ENCODE measurements around the gene PCNX1. TPM values are rescaled to one million over a fixed set of nuclear protein-coding genes. Genes with fewer than 3 reads are reported as not detected.
"Not testable (repeated sequence)": the region's sequence is repeated elsewhere in the genome, so short reads cannot be mapped to it uniquely, and the experiment has no call there.

The PCNX1 gene
- total RNA-seq, 1 donor from 2014 or later: 62.5 TPM

DNA sequence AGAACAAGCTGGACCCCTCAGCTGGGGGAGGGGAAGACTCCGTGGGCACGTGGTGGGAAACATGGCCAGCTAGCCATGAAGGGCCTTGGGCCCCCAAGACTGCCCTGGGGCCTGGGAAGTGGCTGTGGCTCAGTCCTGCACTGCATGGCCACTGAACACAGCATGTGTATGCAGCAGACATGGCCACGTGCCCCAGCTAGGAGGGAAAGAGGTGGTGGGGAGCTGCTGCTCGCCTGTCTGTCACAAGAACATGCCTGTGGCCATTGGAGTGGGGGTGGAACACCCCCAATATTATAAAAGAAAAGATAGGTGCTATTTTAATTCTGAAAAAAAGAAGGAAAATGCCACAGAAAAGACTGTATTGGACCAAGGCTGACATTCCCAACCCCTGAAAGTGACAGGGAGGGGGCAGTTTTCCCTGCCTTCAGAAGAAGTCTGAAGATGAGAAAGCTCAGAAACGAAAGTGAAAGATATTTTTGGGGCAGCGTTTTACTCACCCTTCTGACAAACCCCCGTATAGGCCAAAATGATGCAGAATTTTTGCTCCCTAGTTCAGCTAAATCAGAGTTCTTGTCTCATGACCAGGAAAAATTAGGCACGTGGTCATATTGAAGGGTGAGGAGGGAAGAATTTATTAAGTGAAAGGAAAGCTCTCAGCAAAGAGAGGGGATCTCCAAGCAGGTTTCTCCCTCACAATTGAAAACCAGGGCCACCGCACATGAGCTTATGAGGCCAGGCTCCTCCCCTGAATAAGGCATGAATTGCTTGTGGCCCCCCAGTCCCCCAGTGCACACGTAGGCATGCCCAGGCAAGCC lies 35.2 kb upstream of the PCNX1 start:
- no peak overlapping the region for H3K27ac Mint-ChIP-seq (ENCODE audit: unreplicated experiment)
- H3K9me3 Mint-ChIP-seq (ENCODE audit: unreplicated experiment): no peaks in the 10 kb centered on the region
- TF ChIP-seq, protein P1, sequence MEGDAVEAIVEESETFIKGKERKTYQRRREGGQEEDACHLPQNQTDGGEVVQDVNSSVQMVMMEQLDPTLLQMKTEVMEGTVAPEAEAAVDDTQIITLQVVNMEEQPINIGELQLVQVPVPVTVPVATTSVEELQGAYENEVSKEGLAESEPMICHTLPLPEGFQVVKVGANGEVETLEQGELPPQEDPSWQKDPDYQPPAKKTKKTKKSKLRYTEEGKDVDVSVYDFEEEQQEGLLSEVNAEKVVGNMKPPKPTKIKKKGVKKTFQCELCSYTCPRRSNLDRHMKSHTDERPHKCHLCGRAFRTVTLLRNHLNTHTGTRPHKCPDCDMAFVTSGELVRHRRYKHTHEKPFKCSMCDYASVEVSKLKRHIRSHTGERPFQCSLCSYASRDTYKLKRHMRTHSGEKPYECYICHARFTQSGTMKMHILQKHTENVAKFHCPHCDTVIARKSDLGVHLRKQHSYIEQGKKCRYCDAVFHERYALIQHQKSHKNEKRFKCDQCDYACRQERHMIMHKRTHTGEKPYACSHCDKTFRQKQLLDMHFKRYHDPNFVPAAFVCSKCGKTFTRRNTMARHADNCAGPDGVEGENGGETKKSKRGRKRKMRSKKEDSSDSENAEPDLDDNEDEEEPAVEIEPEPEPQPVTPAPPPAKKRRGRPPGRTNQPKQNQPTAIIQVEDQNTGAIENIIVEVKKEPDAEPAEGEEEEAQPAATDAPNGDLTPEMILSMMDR (IDR thresholded peaks at IDR 0.05; ENCODE audit: partially characterized antibody, unreplicated experiment): no peak
- peaks cover 6% of the 10 kb centered on the region for H3K36me3 Mint-ChIP-seq (ENCODE audit: unreplicated experiment)
- H3K27me3 Mint-ChIP-seq (ENCODE audit: unreplicated experiment): no peaks in the 10 kb centered on the region
- no peaks in the 10 kb centered on the region for H3K4me1 Mint-ChIP-seq (ENCODE audit: low read depth, unreplicated experiment)
- H3K4me3 Mint-ChIP-seq (ENCODE audit: unreplicated experiment): no peak overlapping the region
- no peak for DNase-seq

DNA sequence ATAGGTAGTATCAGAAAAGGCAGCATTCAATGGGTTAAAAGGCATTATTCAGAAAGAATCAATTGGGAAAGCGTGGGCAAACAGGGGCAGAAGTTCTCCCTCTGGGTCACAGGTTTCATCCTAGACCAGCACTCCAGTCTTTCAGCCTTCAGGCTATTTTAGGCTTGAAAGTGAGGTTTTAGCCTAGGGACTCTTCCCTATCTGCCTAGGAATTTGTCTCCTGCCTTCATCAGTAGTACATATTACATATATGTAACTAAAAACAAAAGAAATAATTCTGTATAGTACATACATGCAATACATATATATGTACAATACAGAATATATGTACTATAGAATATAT lies 34.6 kb upstream of the PCNX1 start:
- no peak for DNase-seq
- Mint-ChIP-seq H3K27me3 (ENCODE audit: unreplicated experiment) (no peaks in the 10 kb centered on the region), H3K4me3 (ENCODE audit: unreplicated experiment) (no peak overlapping the region), H3K9me3 (ENCODE audit: unreplicated experiment) (no peaks in the 10 kb centered on the region), H3K4me1 (ENCODE audit: low read depth, unreplicated experiment) (no peaks in the 10 kb centered on the region), H3K36me3 (ENCODE audit: unreplicated experiment) (peaks cover 6% of the 10 kb centered on the region), H3K27ac (ENCODE audit: unreplicated experiment) (no peak overlapping the region)
- TF ChIP-seq, protein P1 (IDR thresholded peaks at IDR 0.05; ENCODE audit: partially characterized antibody, unreplicated experiment): no peak

DNA sequence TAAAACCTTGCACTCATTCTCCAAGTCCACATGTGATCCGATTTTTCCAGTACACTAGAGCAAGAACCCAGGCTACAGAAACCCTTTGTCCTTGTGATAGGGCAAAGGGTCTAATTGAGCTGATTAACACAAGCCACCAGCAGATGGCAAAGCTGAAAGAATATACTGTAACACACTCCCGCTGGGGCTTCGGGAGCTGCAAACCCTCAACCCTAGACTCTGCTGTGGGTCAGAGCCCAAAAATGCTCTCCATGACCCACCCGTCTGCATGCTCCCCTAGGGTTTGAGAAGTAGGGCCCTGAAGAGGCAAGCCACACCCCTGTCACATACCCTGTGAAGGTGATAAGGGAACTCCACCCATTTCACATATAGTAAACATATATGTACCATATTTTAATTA lies 33.6 kb upstream of the PCNX1 start:
- no peaks in the 10 kb centered on the region for H3K27me3 Mint-ChIP-seq (ENCODE audit: unreplicated experiment)
- no peak for DNase-seq
- no peaks in the 10 kb centered on the region for H3K4me1 Mint-ChIP-seq (ENCODE audit: low read depth, unreplicated experiment)
- peaks cover 6% of the 10 kb centered on the region for H3K36me3 Mint-ChIP-seq (ENCODE audit: unreplicated experiment)
- TF ChIP-seq, protein P1 (IDR thresholded peaks at IDR 0.05; ENCODE audit: partially characterized antibody, unreplicated experiment): no peak
- no peak overlapping the region for H3K27ac Mint-ChIP-seq (ENCODE audit: unreplicated experiment)
- H3K9me3 Mint-ChIP-seq (ENCODE audit: unreplicated experiment): no peaks in the 10 kb centered on the region
- no peak overlapping the region for H3K4me3 Mint-ChIP-seq (ENCODE audit: unreplicated experiment)

DNA sequence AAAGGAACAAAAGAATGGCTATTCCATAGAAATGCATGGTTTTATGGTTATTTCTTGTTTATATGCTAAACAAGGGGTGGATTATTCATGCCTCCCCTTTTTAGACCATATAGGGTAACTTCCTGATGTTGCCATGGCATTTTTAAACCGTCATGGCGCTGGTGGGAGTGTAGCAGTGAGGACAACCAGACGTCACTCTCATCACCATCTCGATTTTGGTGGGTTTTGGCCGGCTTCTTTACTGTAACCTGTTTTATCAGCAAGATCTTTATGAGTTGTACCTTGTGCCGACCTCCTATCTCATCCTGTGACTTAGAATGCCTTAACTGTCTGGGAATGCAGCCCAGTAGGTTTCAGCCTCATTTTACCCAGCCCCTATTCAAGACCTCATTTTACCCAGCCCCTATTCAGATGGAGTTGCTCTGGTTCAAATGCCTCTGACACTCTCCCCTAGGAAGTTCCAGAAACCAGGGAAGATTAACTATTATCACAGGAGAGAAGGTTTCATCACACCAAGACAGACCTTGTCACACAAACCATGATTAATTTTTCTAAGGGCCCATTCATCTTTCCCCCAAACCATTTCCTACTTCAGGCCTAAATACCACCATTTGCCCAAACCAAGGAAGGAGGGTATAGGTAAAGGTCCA lies 31.3 kb upstream of the PCNX1 start:
- H3K4me3 Mint-ChIP-seq (ENCODE audit: unreplicated experiment); H3K9me3 Mint-ChIP-seq (ENCODE audit: unreplicated experiment); H3K36me3 Mint-ChIP-seq (ENCODE audit: unreplicated experiment); DNase-seq; H3K27ac Mint-ChIP-seq (ENCODE audit: unreplicated experiment); H3K27me3 Mint-ChIP-seq (ENCODE audit: unreplicated experiment); H3K4me1 Mint-ChIP-seq (ENCODE audit: low read depth, unreplicated experiment): not testable (repeated sequence)

DNA sequence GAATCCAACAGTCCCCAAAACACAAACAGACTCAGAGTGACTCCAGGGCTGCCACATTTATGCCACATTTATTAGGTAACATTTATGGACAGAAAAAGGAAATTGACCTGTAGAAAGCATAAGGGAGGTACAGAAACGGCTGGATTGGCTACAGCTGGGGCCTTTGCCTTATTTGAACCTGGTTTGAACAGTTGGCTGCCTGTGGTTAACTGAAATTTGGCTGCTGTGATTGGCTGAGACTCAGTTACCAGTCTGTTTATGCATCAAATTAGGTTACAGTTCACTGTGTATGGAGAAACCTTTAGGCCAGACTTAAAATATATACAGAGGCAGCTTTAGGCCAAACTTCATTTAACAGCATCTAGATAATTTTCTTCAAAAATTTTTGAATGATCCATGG lies 27.8 kb upstream of the PCNX1 start:
- H3K27me3 Mint-ChIP-seq (ENCODE audit: unreplicated experiment): no peaks in the 10 kb centered on the region
- no peaks in the 10 kb centered on the region for H3K9me3 Mint-ChIP-seq (ENCODE audit: unreplicated experiment)
- peaks cover 3% of the 10 kb centered on the region for H3K4me1 Mint-ChIP-seq (ENCODE audit: low read depth, unreplicated experiment)

DNA sequence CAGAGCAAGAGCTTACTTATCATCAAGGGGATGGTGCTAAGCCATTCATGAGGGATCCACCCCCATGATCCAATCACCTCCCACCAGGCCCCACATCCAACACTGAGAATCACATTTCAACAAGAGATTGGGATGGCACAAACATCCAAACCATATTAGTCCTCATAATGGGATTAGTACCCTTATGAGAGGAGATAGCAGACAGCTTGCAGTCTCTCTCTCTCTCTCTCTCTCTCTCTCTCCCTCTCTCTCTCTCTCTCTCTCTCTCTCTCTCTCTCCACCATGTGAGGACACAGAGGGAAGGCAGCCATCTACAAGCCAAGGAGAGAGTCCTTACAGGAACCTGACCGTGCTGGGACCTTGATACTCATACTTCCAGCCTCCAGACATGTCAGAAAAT lies 26.4 kb upstream of the PCNX1 start:
- DNase-seq; H3K9me3 Mint-ChIP-seq (ENCODE audit: unreplicated experiment); H3K27ac Mint-ChIP-seq (ENCODE audit: unreplicated experiment); H3K36me3 Mint-ChIP-seq (ENCODE audit: unreplicated experiment); H3K4me1 Mint-ChIP-seq (ENCODE audit: low read depth, unreplicated experiment); H3K27me3 Mint-ChIP-seq (ENCODE audit: unreplicated experiment); H3K4me3 Mint-ChIP-seq (ENCODE audit: unreplicated experiment): not testable (repeated sequence)

More for the DNA sequence above, 27.8 kb upstream of the PCNX1 start:
- no peaks in the 10 kb centered on the region for H3K36me3 Mint-ChIP-seq (ENCODE audit: unreplicated experiment)
- H3K4me3 Mint-ChIP-seq (ENCODE audit: unreplicated experiment): no peak overlapping the region
- DNase-seq: no peak
- TF ChIP-seq, protein P1 (IDR thresholded peaks at IDR 0.05; ENCODE audit: partially characterized antibody, unreplicated experiment): no peak
- H3K27ac Mint-ChIP-seq (ENCODE audit: unreplicated experiment): no peak overlapping the region
